IPS DF 19.7 (cell line): ENCODE measurements around the gene PLEKHA1.
A peak's percentile ranks its signal among the peaks of the same experiment; 100 is the strongest.

ENCODE experiments used
- DNase-seq: peaks from one replicate; pipeline ENCODE4 v3.0.0-alpha.2; 2013; ENCODE audit warnings: low read depth, low spot score

PLEKHA1 gene

DNA sequence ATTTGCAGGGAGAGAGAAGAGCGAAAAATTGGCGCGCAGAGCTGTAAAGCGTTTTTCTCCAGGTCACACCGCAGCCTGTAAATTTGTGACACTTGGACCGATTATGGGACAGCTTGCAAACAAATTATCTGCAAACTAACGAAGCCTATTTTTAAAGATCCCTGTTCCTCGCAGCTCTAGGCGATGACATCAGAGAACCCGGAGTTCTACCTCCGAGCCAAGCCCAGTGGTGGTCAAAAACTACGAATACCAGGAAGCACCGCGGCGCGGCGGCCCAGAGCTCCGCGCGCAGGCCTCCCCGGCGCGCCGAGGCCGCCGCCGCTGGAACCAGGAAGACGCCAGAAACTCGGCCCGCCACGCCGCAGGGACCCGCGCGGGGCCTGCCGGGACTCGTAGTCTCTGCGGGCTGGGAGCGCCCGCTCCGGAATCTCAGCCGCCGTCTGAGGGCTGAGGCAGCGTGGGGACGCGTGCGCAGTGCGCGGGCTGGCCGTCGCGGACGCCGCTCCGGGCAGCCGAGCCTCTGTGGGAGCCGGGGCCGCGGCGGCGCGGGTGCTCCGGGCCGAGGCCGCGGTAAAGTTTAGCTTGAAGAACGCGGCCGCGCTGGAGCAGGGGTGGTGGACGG is at the start of gene PLEKHA1:
Gene PLEKHA1, plus strand, starts transcription at position 472 of the 622 bp plus-strand sequence. CDS start 18,493 bp downstream, outside the sequence.
- DNase-seq = peak; percentile 45

DNA sequence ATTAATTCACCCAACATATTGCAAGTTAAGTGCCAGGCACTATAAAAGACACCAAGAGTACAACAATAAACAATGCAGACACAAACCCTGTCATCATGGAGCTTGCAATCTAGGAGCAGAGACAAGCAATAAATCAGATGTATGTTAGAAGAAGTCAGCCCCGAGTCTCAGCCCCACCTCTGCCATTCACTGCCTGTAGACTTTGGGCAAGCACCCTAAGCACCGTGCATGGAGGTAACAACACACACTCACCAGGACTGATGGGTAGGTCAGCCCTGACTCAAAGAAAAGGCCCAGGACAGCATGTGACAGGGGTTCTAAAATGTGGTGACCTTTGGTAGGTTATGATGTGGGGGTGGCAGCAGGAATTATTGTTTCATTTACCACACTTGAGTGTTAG is 49.3 kb upstream of the PLEKHA1 start:
- DNase-seq = no peak

DNA sequence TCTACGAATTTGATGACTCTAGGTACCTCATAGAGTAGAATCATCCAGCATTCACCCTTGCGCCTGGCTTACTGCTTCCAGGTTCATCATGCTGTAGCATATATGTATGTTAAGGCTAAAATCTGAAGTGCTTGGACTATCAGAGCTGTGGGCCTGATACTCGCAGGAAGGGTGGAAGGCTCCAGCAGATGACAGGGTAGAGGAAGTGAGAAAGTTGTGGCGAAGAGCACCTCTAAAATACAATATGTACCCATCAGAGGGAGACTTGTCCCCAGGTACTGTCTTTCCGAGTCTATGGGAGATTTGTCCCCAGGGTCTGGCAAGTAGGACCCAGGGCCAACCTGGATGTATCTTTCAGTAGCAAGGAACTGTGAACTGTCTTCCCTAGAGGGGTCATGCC is 48.1 kb upstream of the PLEKHA1 start:
- DNase-seq = no peak

DNA sequence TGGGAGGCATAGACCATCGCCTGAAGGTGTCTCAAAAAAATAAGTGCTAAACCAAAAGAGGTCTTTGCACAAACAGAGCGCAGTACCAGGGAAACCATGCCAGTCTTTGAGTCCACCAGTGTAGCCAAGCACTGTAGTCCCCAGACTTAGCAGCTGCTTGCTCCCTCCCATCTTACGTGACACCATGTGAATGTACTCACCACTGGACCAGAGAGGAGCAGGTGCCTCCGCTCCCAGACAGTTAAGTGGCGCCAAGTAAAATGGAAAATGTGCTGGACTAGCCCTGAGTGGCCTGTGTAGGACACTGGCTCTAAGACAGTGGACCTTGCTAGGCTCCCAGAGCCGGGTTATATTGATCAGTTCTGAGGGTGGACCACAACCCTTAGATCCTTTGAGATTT is 47.7 kb upstream of the PLEKHA1 start:
- no peak for DNase-seq

DNA sequence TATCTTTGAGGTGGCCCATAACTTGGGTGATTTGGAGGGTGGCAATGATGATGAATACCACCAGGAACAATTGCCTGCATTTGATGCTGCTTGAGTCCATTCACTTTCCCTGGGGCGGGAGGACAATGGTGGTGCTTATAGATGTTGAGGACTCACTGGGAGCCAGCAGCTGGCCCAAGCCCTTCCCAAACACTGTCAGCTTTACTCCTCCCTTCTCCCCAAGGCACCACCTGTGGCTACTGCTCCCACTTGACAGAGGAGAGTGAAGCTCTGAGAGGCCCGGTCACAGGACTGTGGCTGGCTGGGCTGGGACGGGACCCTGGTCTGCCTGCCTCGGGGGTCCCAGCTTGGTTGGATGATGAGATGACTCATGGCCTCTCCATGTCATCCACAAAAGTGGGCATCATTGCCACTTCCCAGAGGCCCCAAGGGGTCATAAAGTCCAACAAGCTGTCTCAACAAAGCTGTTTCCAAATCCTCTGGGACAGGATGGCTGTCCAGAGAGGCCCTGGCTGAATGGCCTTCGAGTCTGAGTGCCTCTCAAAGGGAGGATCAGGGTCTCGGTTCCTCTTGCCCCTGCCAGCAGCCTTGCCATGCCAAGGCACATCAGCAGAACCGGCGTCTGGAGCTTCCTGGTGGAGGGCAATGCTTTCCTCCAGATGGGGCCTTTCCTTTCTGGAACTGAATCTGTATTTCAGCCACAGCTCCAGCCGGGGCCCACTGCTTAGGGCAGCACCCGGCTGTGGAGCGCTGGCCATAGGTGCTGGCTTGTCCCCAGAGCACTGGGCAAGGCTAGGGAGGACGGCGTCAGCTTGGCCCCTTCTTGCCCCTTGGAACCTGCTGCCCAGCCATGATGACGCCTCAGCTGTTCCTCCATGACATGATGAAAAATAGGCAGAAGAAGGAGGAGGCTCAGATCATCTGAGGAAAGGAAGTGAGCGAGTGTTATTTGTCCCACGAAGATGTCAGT is 47.0 kb upstream of the PLEKHA1 start:
- no peak for DNase-seq

DNA sequence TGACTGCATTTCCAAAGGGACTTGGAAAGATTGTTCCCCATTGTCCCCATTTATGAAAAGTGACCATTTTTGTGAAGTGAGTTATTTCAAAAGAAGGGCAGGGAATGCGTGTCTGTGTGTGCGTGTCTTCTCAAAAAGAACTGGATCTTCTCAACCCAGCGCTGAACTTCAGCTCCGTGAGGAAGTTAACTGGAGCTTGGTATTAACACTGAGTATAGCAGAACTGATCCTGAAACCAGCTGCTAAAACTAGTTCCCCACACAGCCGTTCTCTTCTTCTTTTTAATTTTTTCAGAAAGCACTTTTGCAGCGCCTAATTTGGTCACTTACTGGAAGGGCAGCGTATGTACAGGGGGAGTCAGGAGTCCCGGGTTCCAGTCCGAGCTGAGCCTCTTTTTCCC is 45.8 kb upstream of the PLEKHA1 start:
- no peak for DNase-seq

DNA sequence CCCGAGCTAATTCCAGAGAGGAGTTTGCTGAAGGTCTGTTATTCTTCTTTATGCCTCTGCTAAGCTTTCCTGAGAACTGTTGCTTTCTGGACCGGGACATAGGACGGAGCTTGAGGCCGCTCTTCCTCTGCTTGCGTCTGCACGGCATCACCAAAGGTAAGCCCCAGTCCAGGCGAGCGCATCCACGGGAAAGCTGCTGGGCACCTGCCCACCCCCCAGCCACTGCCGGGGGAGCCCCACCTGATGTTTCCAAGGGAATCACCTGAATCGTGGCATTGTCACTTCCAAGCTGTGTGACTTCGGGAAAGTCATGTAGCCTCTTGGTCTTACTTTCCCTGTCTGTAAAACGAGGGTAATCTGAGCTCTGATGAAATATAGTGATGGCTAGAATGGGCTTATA is 45.1 kb upstream of the PLEKHA1 start:
- no peak for DNase-seq

DNA sequence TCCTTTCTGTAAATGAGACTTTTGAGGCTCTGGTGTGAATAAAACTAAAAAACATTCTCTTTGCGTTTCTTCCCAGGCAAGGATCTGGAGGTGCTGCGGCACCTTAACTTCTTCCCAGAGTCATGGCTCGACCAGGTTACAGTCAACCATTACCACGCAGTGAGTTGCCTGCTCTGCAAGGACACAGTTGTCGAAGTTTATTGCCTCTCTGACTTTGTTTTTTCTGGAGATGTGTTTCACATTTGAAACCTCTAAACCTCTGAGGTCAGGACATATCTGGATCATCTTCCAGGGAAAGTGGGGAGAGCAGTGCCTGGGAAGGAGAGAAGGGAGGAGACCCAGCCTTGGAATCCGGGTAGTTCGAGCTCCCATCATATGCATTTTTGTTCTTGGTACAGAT is 43.4 kb upstream of the PLEKHA1 start:
- no peak for DNase-seq

DNA sequence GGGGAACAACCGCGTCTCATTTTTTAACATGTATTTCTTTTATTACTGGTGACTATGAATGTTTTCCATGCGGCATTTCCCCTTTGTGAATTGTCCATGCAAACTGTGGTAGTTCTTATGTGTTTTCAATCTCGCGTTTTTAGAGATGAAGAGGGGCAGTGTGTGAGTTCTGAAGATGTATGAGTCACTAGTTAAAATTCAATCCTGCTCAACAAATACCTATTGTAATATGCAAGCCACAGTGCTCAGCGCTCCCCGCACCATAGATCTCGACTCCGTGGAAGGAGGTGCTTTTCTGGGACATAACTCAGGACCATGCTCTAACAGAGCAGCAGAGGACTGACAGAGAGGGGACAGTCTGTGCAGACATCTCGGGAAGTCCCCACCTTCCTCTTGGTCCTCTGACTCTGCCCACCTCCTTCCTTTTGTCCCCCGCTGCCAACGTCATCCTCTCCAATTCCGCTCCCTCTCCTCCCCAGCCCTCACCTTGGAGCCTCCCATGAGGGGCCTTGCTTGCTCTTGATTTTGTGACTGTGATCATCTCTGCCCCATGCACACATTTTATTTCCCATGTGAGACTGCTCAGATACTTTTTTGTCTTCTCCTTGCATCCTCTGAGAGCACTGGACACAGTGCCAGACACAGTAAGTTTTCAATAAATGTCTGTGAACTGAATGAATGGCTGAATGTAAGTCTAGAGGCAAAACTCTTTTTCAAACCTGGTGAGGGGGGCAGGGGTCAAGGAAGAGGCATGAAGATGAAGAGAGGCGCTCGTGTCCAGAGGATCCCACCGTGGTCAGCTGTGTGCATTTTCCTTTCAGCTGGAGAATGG is 42.7 kb upstream of the PLEKHA1 start:
- DNase-seq = no peak

DNA sequence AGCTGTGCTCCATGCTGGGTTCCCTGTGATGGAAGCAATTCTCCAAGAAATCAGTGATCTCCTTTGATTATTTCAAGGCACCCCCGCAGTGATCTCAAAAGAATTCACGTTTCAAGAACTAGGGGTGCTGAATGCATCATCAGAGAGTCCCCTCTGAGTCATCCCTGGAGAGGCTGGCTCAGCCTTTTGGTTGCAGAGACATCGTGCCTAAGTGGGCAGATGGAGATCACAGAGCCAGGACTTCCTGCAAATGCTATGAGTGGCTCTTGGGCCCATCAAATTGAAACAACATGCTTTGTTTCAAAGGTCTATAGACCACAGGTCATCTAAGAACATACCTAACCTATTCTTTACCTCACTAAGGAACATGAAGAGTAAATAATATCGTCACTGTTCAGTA is 41.5 kb upstream of the PLEKHA1 start:
- no peak for DNase-seq

DNA sequence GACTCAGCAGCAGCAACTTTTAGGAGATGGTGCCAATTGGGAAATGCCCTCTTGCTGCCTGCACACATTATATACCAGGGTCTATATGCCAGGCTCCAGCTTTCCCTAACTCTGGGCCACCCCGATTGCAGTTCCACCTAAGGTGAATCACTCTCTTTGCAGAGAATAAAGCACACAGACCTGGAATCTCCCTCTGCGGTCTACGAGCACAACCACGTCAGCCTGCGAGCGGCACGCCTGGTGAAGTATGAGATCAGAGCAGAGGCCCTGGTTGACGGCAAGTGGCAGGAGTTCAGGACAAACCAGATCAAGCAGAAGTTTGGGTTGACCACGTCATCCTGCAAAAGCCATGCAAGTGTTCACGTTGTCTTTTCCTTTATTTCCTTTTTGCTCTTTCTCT is 38.2 kb upstream of the PLEKHA1 start:
- no peak for DNase-seq

DNA sequence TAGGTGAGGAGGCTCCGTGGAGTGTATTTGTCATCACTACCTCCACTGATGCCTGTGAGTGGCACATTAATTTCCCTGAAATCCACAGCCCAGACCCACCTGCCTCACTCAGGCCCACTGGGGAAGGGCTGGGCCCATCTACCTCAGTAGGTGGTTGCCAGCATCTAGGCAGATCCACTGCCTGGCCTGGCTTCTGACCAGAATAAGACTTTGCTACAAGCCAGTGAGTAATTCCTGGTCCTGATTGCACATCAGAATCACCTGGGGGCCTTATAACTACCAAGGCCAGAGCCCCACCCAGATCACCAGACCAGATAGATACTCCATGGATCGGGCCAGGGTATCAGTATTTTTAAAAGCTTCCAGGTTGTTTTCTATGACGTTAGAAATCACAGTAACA is 37.5 kb upstream of the PLEKHA1 start:
- no peak for DNase-seq

DNA sequence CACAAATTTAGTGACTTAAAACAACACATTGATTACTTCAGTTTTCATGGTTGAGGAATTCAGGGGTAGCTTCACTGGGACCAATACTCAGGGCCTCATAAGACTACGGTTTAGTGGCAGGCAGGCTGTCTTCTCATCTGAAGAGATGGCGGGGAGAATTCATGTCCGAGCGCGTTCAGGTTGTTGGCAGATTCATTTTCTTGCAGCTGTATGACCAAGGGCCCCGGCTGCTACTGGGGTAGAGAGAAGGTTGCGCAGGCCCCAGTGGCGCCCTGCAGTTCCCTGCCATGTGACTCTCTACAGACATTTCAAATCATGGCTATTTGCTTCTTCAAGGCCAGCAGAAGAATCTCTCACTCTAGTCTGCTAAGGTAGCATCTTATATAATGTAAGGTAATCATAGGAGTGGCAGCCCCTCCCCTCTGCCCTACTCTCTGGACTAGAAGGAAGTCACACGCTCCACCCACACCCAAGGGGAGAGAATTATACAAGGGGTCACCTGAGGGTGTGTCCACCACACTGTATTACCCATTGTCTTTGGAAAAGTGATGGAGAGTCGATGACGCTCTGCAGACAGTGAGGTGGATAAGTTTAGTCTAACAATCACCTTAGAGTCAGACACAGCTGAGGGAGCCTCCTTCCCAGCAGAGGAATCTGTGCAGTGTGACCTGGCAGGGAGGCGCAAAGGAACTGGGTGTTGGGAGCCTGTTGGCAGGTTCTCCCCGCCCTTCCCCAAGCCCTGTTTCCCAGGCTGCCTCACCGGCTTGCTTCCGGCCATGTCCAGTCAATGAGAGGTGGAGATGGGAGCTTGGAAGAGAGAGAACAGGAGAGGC is 35.7 kb upstream of the PLEKHA1 start:
- DNase-seq = no peak

DNA sequence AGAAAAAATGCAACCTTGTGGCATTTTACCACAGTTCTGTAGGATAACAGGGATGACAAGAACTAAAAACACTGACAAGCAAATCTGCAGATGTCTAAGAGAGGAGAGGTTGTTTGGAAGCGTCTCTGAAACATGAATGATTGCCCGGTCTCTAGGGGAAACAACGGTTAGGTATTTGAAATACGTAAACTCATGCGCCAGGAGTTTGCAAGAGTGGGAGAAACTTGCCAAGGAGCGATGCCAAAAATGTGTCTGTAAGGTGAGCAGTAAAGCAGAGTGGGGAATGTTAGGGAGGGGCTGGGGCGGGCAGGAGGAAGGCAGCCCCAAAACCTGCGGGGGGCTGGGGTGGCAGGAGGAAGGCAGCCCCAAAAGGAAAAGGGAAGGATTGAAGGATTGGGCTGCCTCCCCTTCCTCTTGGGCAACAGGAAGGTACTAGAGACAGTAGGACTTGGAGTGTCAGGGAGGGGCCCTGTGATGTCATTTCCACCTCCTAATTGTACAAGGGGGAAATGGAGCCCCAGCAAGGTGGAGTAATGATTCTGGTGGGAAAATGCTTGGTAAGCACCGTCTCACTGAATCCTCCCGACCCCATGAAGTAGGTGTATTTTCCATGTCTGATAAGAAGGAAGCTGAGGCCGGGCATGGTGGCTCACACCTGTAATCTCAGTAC is 33.2 kb upstream of the PLEKHA1 start:
- no peak for DNase-seq

DNA sequence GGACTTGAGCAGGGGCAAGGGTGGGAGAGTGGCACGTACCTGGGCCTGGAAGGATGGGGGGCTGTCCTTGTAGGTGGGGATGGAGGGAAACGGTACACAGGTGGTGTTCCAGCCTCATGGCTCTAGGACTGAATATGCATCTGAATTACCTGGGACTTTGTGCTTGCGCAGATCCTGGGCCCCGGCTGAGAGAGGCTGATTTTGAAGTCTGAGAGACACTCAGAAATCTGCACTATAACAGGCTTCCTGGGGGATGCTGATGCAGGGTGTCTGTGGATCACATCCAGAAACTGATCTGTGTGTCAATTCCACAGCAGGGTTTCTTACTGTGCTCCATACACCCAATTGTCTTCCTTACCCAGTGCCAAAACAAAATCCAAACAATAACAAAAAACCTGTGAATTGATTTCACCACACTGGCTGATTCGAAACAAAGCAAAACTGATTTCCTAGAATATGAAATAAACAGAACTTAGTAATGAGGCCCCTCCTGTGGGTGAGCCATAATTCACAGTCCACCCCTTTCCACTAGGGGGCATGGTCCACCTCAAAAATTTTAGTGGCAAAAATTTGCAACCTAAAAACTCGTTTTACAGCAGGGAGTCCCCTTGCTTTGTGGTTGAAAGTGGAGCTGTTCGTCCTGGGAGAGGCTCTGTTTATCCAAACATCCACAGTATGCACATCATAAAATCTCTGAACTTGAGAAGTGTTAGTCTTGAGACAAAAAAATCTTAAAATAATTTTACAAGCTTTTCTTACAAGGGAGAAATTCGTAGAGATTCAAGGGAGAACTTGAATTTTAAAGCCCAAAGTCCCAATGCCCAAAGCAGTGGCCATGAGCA is 32.0 kb upstream of the PLEKHA1 start:
- DNase-seq = peak; percentile 50

DNA sequence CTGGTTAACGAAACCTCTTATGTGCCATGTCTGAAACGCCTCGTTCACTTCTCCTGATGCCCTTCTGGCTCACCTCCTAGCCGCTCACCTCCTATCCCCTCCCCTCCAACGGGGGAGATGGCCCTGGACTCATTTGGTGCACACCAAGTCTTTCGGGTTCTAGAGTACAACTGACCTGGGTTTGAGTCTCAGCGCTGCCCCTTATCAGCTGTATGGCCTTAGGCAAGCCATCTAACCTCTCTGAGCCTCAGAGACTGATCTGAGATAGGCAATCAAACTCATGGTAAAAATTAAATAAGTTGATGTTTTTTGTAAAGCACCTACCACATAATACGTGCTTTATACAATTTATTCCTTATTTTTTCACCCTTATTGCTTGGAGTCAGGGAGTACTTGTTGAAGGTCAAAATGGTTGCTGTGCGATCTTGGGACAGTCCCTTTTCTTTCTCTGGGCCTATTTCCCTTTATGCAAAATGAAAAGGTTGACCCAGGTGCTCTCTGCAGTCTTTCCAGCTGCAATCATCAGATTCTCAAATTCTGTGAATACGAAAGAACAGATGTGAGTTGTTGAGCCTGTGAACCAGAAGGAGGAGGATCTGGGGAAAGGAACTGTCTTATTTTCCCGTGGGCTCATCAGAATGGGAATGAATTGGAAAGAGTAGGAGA is 31.2 kb upstream of the PLEKHA1 start:
- DNase-seq = no peak

DNA sequence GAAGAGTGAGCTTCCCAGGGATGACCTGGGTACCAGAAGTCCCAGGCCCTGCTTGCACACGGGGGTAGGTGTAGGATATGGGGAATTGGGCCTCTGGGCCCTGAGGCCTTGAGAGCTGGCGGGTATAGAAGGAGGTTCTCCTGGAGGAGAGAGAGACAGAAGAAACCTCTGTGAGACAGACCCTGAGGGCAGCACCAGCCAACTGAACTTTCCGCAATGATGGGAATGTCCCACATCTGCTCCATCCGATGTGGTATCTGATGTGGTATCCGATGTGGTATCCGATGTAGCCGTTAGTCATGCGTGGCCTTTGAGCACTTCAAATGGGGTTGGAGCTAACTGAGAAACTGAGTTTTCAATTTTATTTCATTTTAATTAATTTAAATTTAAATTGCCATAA is 30.6 kb upstream of the PLEKHA1 start:
- DNase-seq = no peak

DNA sequence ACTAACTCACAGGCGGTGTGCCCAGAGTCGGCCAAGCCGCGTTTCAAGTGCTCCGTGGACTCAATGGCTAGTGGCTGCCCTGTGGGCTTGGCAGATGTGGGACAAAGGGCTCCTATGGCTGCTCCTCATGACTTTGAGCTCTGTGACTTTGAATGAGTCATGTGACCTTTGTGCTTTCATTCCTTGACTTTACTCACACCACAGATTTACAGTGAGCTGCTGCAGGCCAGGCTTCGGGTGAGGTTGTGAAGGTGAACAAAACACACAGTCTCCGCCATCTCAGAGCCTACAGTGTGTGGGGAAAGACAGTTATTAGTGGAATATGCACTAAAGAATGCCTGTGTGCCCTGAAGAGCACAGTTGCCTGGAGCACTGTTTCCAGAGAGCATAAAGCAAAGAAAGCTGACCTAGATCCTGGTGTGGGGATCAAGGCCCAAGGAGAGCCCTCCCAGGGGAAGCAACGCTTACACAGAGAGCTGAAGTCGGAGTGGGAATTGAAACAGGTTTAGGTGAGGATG is 29.7 kb upstream of the PLEKHA1 start:
- no peak for DNase-seq

DNA sequence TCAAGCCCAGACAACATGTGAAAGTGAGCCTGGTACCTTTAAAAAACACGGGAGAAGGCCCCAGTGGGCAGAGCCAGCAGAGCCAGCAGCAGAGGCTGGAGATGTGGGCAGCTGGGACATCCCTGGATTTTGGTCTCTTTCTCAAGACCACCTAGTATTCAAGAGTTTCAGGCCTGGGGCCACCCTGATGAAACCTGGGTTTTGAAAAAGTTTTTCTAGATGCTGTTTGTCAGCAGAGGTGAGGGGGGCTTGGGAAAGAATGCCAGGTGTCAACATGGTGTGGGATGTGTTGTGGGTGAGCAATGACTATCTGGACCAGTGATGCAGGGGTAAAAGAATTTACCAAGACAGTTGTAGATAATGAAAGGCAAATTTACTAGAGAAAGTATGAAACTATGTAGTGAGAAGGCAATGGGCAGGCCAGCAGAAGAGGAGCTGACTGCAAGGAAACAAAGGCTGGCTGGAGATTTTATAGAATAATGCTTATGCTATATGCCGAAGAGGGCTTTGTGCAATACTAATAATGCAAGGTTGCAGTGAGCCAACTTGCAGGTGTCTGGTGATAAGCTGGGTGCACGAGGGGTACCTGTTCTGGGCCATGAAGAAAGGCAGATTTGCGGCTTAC is 28.1 kb upstream of the PLEKHA1 start:
- no peak for DNase-seq
